Esophagus squamous epithelium (tissue), 5 donors: ENCODE results near the gene RALGPS1. TPM values are rescaled to one million over a fixed set of nuclear protein-coding genes. Genes with fewer than 3 reads are reported as not detected.

Experiments
- DNase-seq: peaks from one replicate; lab custom pipeline; 2025; lab: John Stamatoyannopoulos, UW
- H3K27ac ChIP-seq, 4 donors: fragments of 200-600 bp; sonication (generic); one replicate each; pipeline ENCODE4 v1.5.1; 2016 to 2019; ENCODE audit warnings: mild to moderate bottlenecking in 1 of 4
- H3K27me3 ChIP-seq, 4 donors: fragments of 200-600 bp; sonication (generic); 1 replicate in 3 of 4; 2 replicates in 1 of 4; pipeline versions ENCODE4 v1.5.1 to v1.6.0; 2017 to 2021; ENCODE audit warnings: antibody characterized with exemption in 1 of 4
- H3K36me3 ChIP-seq, 3 donors: fragments of 200-600 bp; sonication (generic); one replicate each; pipeline ENCODE4 v1.5.1; 2016 to 2019
- H3K4me1 ChIP-seq, 3 donors: fragments of 200-600 bp; sonication (generic); one replicate each; pipeline ENCODE4 v1.5.1; 2017 to 2019
- H3K4me3 ChIP-seq, 4 donors: fragments of 200-600 bp; sonication (generic); 1 replicate in 3 of 4; 2 replicates in 1 of 4; pipeline ENCODE4 v1.5.1; 2016 to 2019; ENCODE audit warnings: mild to moderate bottlenecking in 2 of 4, moderate library complexity in 1 of 4
- H3K9me3 ChIP-seq, 3 donors: fragments of 200-600 bp; sonication (generic); one replicate each; pipeline ENCODE4 v1.5.1; 2016 to 2019
- CTCF ChIP-seq, 6 experiments: fragments of 450-650 bp in 4 of 6; fragments of 200-600 bp in 2 of 6; sonication (generic) in 2 of 6; IDR thresholded peaks; one replicate each; pipeline ENCODE4 v1.5.1; 2016 to 2019; ENCODE audit warnings: antibody characterized with exemption in 6 of 6, mild to moderate bottlenecking in 4 of 6, moderate library complexity in 4 of 6
- POLR2A ChIP-seq, 4 donors: fragments of 450-650 bp; IDR thresholded peaks; one replicate each; pipeline ENCODE4 v1.6.1; 2017; ENCODE audit warnings: antibody characterized with exemption in 4 of 4, mild to moderate bottlenecking in 4 of 4, moderate library complexity in 3 of 4
- WGBS, 2 donors: methylation state at CpG; one replicate each; pipeline ENCODE4 v1.1.5; 2018; 5-methylcytosine and 5-hydroxymethylcytosine counted together
- intact Hi-C: fragments of 100-400 bp; cut with DNase I; formaldehyde crosslinking; loops from one replicate; pipeline ENCODE4 v1.15.0; 2022
- total RNA-seq, 4 donors: library from RNA; depleted of rRNA; stranded (reverse); fragments of >200 nt; gene quantifications; one replicate each; pipeline ENCODE4 v1.1.0, GENCODE V29; 2016
- donor health status: DM: yes; HTN: yes; CAD: no.

Gene RALGPS1
- total RNA-seq, 4 donors from 2014 or later, result 3.0 to 16.4 (median 10.6) TPM

- WGBS, 2 donors, result 58 to 66% methylated on average over 5 to 8 of the region's 8 CpGs
- intact Hi-C loops, result no loop called here
These were observed 350.1 kb downstream of the RALGPS1 start, which contains the start of gene GARNL3 for GRCh38 chr9:127264462-127265219. GARNL3 (plus strand) TSS chr9:127264774; CDS start chr9:127264878, 104 bp downstream.

GRCh38 chr9:127267793-127268525 is 353.4 kb downstream of the RALGPS1 start:
- peaks cover 0 to 17% (median 0%) of the 10 kb centered on the region in 3 donors for H3K4me1 ChIP-seq
- H3K27me3 ChIP-seq, result no peaks in the 10 kb centered on the region
- H3K4me3 ChIP-seq, result no peak overlapping the region
- DNase-seq, result no peak
- TF ChIP-seq POLR2A (IDR thresholded peaks at IDR 0.05) (no peak), CTCF (IDR thresholded peaks at IDR 0.05) (no peak)
- intact Hi-C loops, result no loop called here
- no peaks in the 10 kb centered on the region for H3K9me3 ChIP-seq
- H3K36me3 ChIP-seq, result no peaks in the 10 kb centered on the region
- no peak overlapping the region for H3K27ac ChIP-seq
- 75 to 83% methylated on average over 5 of the region's 5 CpGs for WGBS, 2 donors

More at GRCh38 chr9:127264462-127265219, 350.1 kb downstream of the RALGPS1 start, which contains the start of gene GARNL3:
- Histone ChIP-seq H3K9me3 (no peaks in the 10 kb centered on the region), H3K4me3 (no peak within 1 kb of the TSS), H3K27me3 (no peaks in the 10 kb centered on the region), H3K4me1 (peaks cover 0 to 25% (median 0%) of the 10 kb centered on the region in 3 donors), H3K27ac (peak within 1 kb of the TSS in 1 of 4 donors; percentile 22), H3K36me3 (no peaks in the 10 kb centered on the region)
- DNase-seq, result no peak
- no peak for TF ChIP-seq CTCF (IDR thresholded peaks at IDR 0.05)
- no peak for TF ChIP-seq POLR2A (IDR thresholded peaks at IDR 0.05)

- DNase-seq, result no peak
- TF ChIP-seq POLR2A (IDR thresholded peaks at IDR 0.05) (no peak), CTCF (IDR thresholded peaks at IDR 0.05) (no peak)
- Histone ChIP-seq H3K27me3 (no peaks in the 10 kb centered on the region), H3K36me3 (no peaks in the 10 kb centered on the region), H3K9me3 (no peaks in the 10 kb centered on the region), H3K4me3 (no peak overlapping the region), H3K27ac (no peak overlapping the region), H3K4me1 (peaks cover 0 to 3% (median 0%) of the 10 kb centered on the region in 3 donors)
- intact Hi-C loops, result no loop called here
- 83 to 84% methylated on average over 1 of the region's 1 CpG for WGBS, 2 donors
These were observed 354.9 kb downstream of the RALGPS1 start for GRCh38 chr9:127269449-127269848.

Other genes starting within 250 kb of the RALGPS1 start
- gene ZBTB43, start 109.7 kb upstream of the RALGPS1 start, total RNA-seq, result 10 to 100 TPM in 3 of 4 donors, 1 to 10 TPM in 1; 9.9 to 14.3 (median 12.9) TPM
- 1 to 10 TPM; 4.0 to 8.2 (median 4.5) TPM for gene ZBTB34, start 54.1 kb upstream of the RALGPS1 start, total RNA-seq
- 10 to 100 TPM in 1 of 4 donors, 1 to 10 TPM in 3; 2.4 to 24.6 (median 7.6) TPM for gene ANGPTL2, start 207.9 kb downstream of the RALGPS1 start, total RNA-seq